ENCODE results near the gene TRA2A. TPM values are rescaled to one million over a fixed set of nuclear protein-coding genes. Genes with fewer than 3 reads are reported as not detected.
A peak's percentile ranks its signal among the peaks of the same experiment; 100 is the strongest.

The TRA2A gene
- total and polyA plus RNA-seq, 10 of the 15 experiments (the other 5 are each of a cell fraction or from before 2014, with no cell fraction given) = 25.0 to 224 (median 91.3) TPM

DNA sequence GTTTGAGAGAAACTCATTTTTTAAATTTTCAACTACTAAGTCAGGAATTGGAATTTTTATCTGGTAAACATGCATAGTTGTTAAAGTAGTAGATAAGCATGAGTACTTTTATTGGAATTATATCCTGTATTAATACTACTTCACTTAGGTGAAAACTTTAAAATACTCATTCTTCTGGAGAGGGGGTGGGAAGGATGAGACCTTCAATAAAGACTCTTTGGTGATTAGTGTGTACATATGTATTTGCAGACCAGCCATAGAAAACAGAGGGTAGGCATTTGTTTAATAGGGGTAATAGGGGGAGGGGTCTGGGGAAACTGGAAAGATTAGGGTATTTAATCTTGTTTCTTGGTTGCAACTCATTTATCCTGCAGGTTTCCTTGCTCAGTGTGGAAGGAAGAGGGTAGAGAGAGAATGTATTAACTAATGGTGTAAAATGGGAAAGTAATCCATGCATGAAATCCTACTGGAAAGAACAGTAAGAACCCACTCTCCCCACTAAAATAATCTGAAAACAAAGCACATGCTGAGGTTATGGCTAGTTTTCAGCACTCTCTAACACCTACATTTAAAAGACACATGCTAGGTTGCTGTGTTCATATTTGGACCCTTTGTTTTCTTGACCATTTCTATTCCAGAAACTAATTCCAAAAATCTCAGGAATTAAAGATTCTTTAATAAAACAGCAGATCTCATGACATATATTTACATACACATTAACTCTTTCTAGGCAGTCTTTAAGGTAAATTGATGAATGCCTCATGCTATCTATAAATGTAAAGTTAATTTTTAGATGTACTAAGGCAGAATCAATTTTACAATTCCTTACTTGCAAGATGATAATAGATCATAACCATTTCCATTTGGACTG is 55.3 kb downstream of the TRA2A start:
- Histone ChIP-seq H3K9me3 (replicated peaks; ENCODE audit: control insufficient read depth, insufficient read depth, low read length) (no peaks in the 10 kb centered on the region), H2AFZ (ENCODE audit: control insufficient read depth, low read depth, low read length) (no peak overlapping the region), H3K27ac (ENCODE audit: control insufficient read depth, insufficient read depth) (no peak overlapping the region), H3K9ac (ENCODE audit: control insufficient read depth, insufficient read depth, low read length) (no peak overlapping the region), H3K36me3 (ENCODE audit: control insufficient read depth in 2 of 2, insufficient read depth in 2 of 2, low read length in 1 of 2) (no peaks in the 10 kb centered on the region), H3K4me1 (ENCODE audit: control insufficient read depth, insufficient read depth, low read length) (no peaks in the 10 kb centered on the region), H4K20me1 (ENCODE audit: control insufficient read depth, insufficient read depth) (no peaks in the 10 kb centered on the region), H3K4me3 (peak overlapping the region; percentile 25; the same call in 1 of the 2 replicates), H3K27me3 (replicated peaks in 1 of 2; ENCODE audit: control insufficient read depth in 2 of 2, insufficient read depth in 2 of 2, low read length in 1 of 2) (peaks cover 0 to 4% of the 10 kb centered on the region in 2 experiments; a peak in 1 of 4 replicates), H3K79me2 (ENCODE audit: control insufficient read depth, insufficient read depth, low read length) (peaks cover 40% of the 10 kb centered on the region), H3K4me2 (ENCODE audit: control insufficient read depth, insufficient read depth) (0 out of 2 replicates have a peak overlapping the region, but pooled peaks have one; percentile 0)
- RAD21 ChIA-PET (ENCODE audit: unreplicated experiment) = interaction anchor here (1.7 to 2.2 kb wide), 2 partner anchors 43 to 52 kb away, joined by 5 to 6 read pairs; no protein-coding TSS in a partner anchor
- no peak for DNase-seq (ENCODE audit: low read depth, low spot score)
- POLR2A ChIA-PET = interaction anchor here (0.6 to 1.3 kb wide), 4 partner anchors 8 to 55 kb away, joined by 3 read pairs; no protein-coding TSS in a partner anchor
- SMC1A ChIA-PET (ENCODE audit: uncharacterized antibody, unreplicated experiment) = interaction anchor here (0.8 to 1.6 kb wide), 4 partner anchors 15 to 118 kb away, joined by 3 to 6 read pairs (median 4); no protein-coding TSS in a partner anchor
- intact Hi-C loops (cut with micrococcal nuclease; ENCODE audit: unreplicated experiment) = no loop called here
- no peak for ATAC-seq
- CTCF ChIA-PET = interaction anchor here (0.7 kb wide), 1 partner anchor 53 kb away, joined by 3 read pairs; no protein-coding TSS in a partner anchor
- no peak for FAIRE-seq
- in situ Hi-C loops (cut with MboI) = no loop called here
- TF ChIP-seq, protein P1, sequence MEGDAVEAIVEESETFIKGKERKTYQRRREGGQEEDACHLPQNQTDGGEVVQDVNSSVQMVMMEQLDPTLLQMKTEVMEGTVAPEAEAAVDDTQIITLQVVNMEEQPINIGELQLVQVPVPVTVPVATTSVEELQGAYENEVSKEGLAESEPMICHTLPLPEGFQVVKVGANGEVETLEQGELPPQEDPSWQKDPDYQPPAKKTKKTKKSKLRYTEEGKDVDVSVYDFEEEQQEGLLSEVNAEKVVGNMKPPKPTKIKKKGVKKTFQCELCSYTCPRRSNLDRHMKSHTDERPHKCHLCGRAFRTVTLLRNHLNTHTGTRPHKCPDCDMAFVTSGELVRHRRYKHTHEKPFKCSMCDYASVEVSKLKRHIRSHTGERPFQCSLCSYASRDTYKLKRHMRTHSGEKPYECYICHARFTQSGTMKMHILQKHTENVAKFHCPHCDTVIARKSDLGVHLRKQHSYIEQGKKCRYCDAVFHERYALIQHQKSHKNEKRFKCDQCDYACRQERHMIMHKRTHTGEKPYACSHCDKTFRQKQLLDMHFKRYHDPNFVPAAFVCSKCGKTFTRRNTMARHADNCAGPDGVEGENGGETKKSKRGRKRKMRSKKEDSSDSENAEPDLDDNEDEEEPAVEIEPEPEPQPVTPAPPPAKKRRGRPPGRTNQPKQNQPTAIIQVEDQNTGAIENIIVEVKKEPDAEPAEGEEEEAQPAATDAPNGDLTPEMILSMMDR (IDR thresholded peaks at IDR 0.05 in 2 of 3, conservative IDR thresholded peaks at IDR 0.05 in 1 of 3; ENCODE audit: control insufficient read depth in 2 of 3, extremely low read depth in 1 of 3, insufficient read depth in 1 of 3, low read depth in 3 of 3, low read length in 3 of 3) = no peak
- TF ChIP-seq RBBP5 (conservative IDR thresholded peaks at IDR 0.05) (no peak), NFYA (IDR thresholded peaks at IDR 0.05; ENCODE audit: borderline replicate concordance, low read depth, low read length) (no peak), HDAC2 (IDR thresholded peaks at IDR 0.05) (no peak), NRF1 (conservative IDR thresholded peaks at IDR 0.05; ENCODE audit: low read depth, low read length) (no peak)
- no TSS peak for BruUV-seq (replicated peaks)

All from GM12878 (cell line).